Left lobe of liver (tissue), 2 donors: Measurements from ENCODE around the gene LTO1. TPM values are rescaled to one million over a fixed set of nuclear protein-coding genes. Genes with fewer than 3 reads are reported as not detected.

Experiments used
- ATAC-seq: fragments of 200-7000 bp; cut with Tn5 transposase; one replicate; pipeline ENCODE4 v1.9.1; 2020; ENCODE audit warnings: mild to moderate bottlenecking, moderate library complexity
- DNase-seq: peaks from one replicate; pipeline ENCODE4 v3.0.0-alpha.2; 2020; ENCODE audit warnings: low spot score
- total RNA-seq: library from RNA; stranded (reverse); gene quantifications from one replicate; pipeline ENCODE4 v1.2.1, GENCODE V29; 2021
- donor health status: DM: no; HTN: no; CAD: no; lungs with moderate emphysema.
- donor health status: DM: no; HTN: yes; CAD: no.

Gene LTO1, protein sequence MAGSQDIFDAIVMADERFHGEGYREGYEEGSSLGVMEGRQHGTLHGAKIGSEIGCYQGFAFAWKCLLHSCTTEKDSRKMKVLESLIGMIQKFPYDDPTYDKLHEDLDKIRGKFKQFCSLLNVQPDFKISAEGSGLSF
- total RNA-seq, result 7.6 TPM

- peak; percentile 98 for ATAC-seq
Observed at GRCh38 chr11:69674886-69675714, at the start of gene LTO1. Gene LTO1 (minus strand): TSS chr11:69675353. CDS start chr11:69675239, 114 bp downstream.

GRCh38 chr11:69721745-69722144 lies 46.6 kb upstream of the LTO1 start:
- ATAC-seq (peak; percentile 86), DNase-seq (no peak)

More at GRCh38 chr11:69674886-69675714, at the start of gene LTO1:
- peak; percentile 98 for DNase-seq

- no peak for DNase-seq
- ATAC-seq, result peak; percentile 9
Observed at GRCh38 chr11:69721106-69721505, 46.0 kb upstream of the LTO1 start.

- ATAC-seq (no peak), DNase-seq (no peak)
Observed at GRCh38 chr11:69718912-69719311, 43.8 kb upstream of the LTO1 start.

- ATAC-seq (peak; percentile 51), DNase-seq (no peak)
Observed at GRCh38 chr11:69718147-69718546, 43.0 kb upstream of the LTO1 start.

GRCh38 chr11:69716891-69717747 lies 42.0 kb upstream of the LTO1 start:
- no peak for DNase-seq
- no peak for ATAC-seq

DNA sequence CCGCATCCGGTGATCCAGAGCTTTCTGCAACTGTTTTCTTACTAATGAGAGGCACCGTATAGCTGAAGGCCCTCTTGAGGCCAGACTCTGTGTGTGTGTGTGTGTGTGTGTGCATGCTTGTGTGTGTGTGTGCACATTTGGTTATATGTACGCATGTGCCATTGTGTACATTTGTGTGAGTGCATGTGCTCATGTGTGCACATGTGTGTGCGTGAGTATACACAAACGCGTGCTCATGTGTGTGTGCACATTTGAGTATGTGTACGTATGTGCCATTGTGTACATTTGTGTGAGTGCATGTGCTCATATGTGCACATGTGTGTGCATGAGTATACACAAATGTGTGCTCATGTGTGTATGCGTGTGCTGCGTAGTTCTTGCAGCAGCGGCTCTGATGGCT lies 40.9 kb upstream of the LTO1 start:
- ATAC-seq, result no peak
- no peak for DNase-seq

- ATAC-seq (no peak), DNase-seq (no peak)
Observed at GRCh38 chr11:69715446-69715845, 40.3 kb upstream of the LTO1 start.

DNA sequence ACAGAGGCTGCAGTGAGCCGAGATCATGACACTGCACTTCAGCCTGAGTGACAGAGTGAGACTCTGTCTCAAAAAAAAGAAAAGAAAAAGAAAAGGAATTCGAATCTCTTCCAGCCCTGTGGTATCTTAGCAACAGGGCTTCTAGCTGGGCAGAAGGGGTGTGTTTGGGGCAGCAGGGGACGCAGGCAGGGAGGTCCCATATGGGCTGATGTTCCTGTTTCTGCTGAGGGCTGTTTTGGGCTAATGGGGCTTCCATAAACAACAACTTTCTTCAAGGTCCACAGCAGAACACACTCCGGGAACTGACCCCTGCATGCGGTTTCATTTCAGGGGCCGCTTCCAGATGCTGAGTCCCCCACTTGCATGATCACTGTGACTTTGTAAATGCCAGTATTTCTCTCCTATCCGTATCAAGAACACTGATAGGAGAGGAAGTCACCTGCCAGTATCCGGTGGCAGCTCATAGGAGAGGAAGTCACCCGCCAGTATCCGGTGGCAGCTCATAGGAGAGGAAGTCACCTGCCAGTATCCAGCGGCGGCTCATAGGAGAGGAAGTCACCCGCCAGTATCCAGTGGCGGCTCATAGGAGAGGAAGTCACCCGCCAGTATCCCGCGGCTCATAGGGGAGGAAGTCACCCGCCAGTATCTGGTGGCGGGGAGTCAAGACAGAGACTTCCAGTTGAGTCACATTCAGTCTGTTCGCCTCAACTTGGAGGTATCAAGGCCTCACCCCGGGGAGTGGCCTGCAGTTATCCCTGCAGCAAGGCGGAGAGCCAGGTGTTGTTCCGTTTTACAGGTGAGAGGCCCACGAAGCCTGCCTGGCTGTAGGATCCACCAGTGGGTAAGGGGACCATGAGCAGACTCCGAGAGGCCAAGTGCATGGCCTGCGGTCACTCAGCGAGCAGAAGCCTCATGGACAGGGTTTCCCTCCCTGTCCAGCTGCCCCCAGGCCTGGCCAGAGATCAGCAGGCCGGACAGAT lies 37.0 kb upstream of the LTO1 start:
- ATAC-seq, result no peak
- DNase-seq, result no peak

GRCh38 chr11:69708736-69709401 lies 33.7 kb upstream of the LTO1 start:
- ATAC-seq (no peak), DNase-seq (no peak)

GRCh38 chr11:69707176-69707575 lies 32.0 kb upstream of the LTO1 start:
- no peak for DNase-seq
- no peak for ATAC-seq

GRCh38 chr11:69705901-69706787 lies 31.0 kb upstream of the LTO1 start:
- no peak for DNase-seq
- ATAC-seq, result no peak

GRCh38 chr11:69705351-69705811 lies 30.2 kb upstream of the LTO1 start:
- DNase-seq (no peak), ATAC-seq (no peak)

DNA sequence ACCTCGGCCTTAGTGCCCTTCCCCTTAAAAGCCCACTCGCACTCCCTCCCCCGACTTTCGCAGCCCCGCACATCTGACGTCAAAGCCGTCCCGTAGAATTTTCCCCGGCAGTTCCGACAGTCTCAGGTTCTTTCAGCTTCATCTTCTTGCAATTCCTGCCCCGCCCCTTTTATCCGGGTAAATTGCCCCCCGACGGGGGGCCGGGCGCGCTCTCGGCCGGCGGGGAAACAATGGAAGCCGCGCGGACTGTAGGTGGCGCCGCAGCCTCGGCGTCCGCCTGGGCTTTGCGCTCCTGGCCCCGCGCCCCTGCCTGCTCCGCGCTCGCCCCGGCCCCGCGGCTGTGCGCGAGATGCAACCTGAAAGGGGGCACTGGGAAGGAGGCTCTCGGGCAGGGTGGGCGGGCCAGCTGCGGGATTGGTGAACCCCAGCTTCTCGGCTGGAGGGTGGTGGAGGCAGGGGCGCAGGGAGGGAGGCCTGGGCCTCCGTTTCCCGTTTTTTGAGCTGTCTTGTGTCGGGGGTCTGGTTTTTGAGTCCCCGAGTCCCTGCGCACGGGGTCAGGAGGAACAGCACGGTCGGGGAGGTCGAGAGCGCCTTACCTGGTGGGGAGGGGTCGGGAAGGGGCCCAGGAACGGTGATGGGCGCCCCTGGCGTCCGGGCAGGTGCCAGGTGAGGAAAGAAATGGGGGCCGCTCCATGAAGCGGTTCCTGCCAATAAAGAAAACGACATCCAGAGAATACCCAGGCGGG lies 29.5 kb upstream of the LTO1 start:
- ATAC-seq (no peak), DNase-seq (no peak)

DNA sequence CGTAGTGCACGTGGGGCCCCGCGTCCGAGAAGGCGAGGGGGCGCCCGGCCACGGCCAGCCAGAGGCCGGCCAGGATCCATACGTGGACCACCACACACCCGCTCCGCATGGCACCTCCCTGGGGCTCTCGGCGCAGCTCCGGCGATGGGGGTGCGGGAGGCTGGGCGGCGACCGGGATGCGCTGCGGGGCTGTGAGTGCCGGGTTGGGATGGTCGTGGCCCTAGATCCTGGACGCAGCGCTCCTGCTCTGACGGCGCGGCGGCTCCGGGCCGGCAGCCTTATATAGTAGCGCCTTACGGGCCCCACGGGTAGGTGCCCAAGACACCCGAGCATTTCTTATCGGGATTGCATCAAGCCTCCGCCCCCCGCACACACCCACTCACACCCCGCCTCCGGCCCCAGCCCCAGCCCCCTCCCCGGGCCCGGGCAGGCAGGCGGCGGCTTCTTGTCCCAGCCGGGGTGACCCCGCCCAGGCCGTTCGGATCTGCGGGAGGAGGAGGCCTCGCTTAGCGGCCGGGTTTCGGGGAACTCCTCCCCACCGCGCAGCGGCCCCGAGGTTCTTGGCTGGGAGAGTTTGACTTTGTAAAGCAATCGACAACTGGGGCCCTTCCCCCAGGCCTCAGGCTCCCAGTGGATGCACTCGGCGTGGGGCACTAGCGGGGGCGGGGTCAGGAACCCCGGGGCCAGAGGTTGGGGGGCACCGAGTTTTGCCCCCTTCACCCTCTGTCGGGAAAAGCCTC lies 28.8 kb upstream of the LTO1 start, which contains the start of gene FGF19:
TSS of gene FGF19 (minus strand) at position 255 of the 740 bp plus-strand sequence. CDS start at position 109, 146 bp downstream.
- no peak for DNase-seq
- no peak for ATAC-seq

- ATAC-seq, result no peak
- DNase-seq, result no peak
Observed at GRCh38 chr11:69703453-69703767, 28.3 kb upstream of the LTO1 start.

DNA sequence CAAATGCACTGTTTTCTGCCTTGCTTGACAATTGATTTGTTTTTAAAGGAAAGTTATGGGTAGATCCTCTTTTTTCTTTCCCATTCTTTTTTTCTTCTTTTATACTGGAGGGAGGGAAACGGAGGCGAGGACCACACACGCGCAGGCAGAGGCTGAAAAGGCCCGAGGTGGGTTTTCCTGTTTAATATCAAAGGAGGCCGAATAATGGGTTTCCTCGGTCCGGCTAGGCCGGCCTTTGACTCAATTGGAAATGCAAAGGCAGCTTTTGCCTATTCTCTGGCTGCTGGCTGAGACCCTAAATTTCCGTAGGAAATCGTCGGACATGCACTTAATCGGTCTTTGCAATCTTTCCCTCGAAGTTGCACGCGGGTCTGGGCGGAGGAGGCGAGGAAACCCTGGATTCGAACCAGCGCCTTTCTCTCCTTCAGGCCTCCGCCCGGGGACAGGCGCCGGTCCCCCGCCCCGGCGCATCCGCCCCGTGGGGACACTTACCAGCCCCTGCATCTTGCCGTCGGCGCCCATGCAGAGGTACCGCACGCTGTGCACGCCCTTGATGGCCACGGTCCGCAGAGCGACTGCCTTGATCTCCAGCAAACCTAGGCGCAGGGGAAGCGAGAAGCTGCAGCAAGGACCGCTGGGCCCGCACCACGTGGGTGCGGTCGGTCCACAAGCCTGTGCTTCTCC lies 27.8 kb upstream of the LTO1 start:
- no peak for ATAC-seq
- no peak for DNase-seq
